Islet of Langerhans (tissue), 1 donor: ENCODE results near the gene VDAC1.
"Not testable (repeated sequence)": the region's sequence is repeated elsewhere in the genome, so short reads cannot be mapped to it uniquely, and the experiment has no call there.

Experiments
- FAIRE-seq: peaks from one replicate; lab custom pipeline; 2011; peaks lifted over from hg19 to GRCh38; lab: Jason Lieb, UNC

Gene VDAC1

GRCh38 chr5:133939668-133940067, 65.1 kb downstream of the VDAC1 start:
- FAIRE-seq, result no peak

GRCh38 chr5:133938929-133939328, 65.8 kb downstream of the VDAC1 start:
- no peak for FAIRE-seq

- no peak for FAIRE-seq
Observed at GRCh38 chr5:133938039-133938821, 66.5 kb downstream of the VDAC1 start.

- not testable (repeated sequence) for FAIRE-seq
Observed at GRCh38 chr5:133937628-133938027, 67.1 kb downstream of the VDAC1 start.

- FAIRE-seq, result no peak
Observed at GRCh38 chr5:133936651-133937015, 68.1 kb downstream of the VDAC1 start.

- not testable (repeated sequence) for FAIRE-seq
Observed at GRCh38 chr5:133935991-133936650, 68.7 kb downstream of the VDAC1 start.

- no peak for FAIRE-seq
Observed at GRCh38 chr5:133935667-133935940, 69.2 kb downstream of the VDAC1 start.

GRCh38 chr5:133934822-133935666, 69.7 kb downstream of the VDAC1 start:
- FAIRE-seq, result no peak

GRCh38 chr5:133934311-133934710, 70.5 kb downstream of the VDAC1 start:
- FAIRE-seq, result no peak

- FAIRE-seq, result no peak
Observed at GRCh38 chr5:133933670-133934295, 71.0 kb downstream of the VDAC1 start.

GRCh38 chr5:133933169-133933509, 71.6 kb downstream of the VDAC1 start:
- FAIRE-seq, result no peak

GRCh38 chr5:133932441-133933168, 72.2 kb downstream of the VDAC1 start:
- no peak for FAIRE-seq

GRCh38 chr5:133931546-133931945, 73.2 kb downstream of the VDAC1 start:
- no peak for FAIRE-seq

- FAIRE-seq, result no peak
Observed at GRCh38 chr5:133930813-133931090, 74.0 kb downstream of the VDAC1 start.

GRCh38 chr5:133930061-133930812, 74.5 kb downstream of the VDAC1 start:
- FAIRE-seq, result no peak

- FAIRE-seq, result no peak
Observed at GRCh38 chr5:133928587-133929393, 76.0 kb downstream of the VDAC1 start.

- no peak for FAIRE-seq
Observed at GRCh38 chr5:133927300-133928180, 77.2 kb downstream of the VDAC1 start.

GRCh38 chr5:133926489-133927299, 78.1 kb downstream of the VDAC1 start:
- FAIRE-seq, result no peak
